AG08395 (cell line): ENCODE measurements around the gene B4GALNT2.
"Not testable (repeated sequence)": the region's sequence is repeated elsewhere in the genome, so short reads cannot be mapped to it uniquely, and the experiment has no call there.

Experiments
- DNase-seq: peaks from one replicate; pipeline ENCODE4 v3.0.0; 2012; ENCODE audit warnings: mixed read lengths, low spot score

B4GALNT2 gene

GRCh38 chr17:49120166-49120565 lies 12.4 kb upstream of the B4GALNT2 start:
- no peak for DNase-seq

- DNase-seq, result no peak
Observed at GRCh38 chr17:49121696-49122292, 10.8 kb upstream of the B4GALNT2 start.

- DNase-seq, result no peak
Observed at GRCh38 chr17:49122566-49122965, 10.0 kb upstream of the B4GALNT2 start.

- DNase-seq, result no peak
Observed at GRCh38 chr17:49123061-49123460, 9.5 kb upstream of the B4GALNT2 start.

GRCh38 chr17:49125449-49125848 lies 7.1 kb upstream of the B4GALNT2 start:
- no peak for DNase-seq

GRCh38 chr17:49126183-49126859 lies 6.2 kb upstream of the B4GALNT2 start:
- not testable (repeated sequence) for DNase-seq

- not testable (repeated sequence) for DNase-seq
Observed at GRCh38 chr17:49129359-49129950, 3.1 kb upstream of the B4GALNT2 start.

- peak; percentile 10 for DNase-seq
Observed at GRCh38 chr17:49130891-49131290, 1.7 kb upstream of the B4GALNT2 start.

GRCh38 chr17:49132317-49132698 lies 261 bp upstream of the B4GALNT2 start:
- DNase-seq, result no peak

- no peak for DNase-seq
Observed at GRCh38 chr17:49136335-49136734, 3.8 kb downstream of the B4GALNT2 start.

- DNase-seq, result not testable (repeated sequence)
Observed at GRCh38 chr17:49145654-49146053, 13.1 kb downstream of the B4GALNT2 start.

- DNase-seq, result peak; percentile 96
Observed at GRCh38 chr17:49146620-49147306, 14.2 kb downstream of the B4GALNT2 start.

GRCh38 chr17:49148171-49148570 lies 15.6 kb downstream of the B4GALNT2 start:
- DNase-seq, result no peak

- no peak for DNase-seq
Observed at GRCh38 chr17:49151996-49152395, 19.4 kb downstream of the B4GALNT2 start.

GRCh38 chr17:49156256-49156655 lies 23.7 kb downstream of the B4GALNT2 start:
- DNase-seq, result no peak

- no peak for DNase-seq
Observed at GRCh38 chr17:49157784-49158183, 25.2 kb downstream of the B4GALNT2 start.

- DNase-seq, result no peak
Observed at GRCh38 chr17:49162866-49163265, 30.3 kb downstream of the B4GALNT2 start.

GRCh38 chr17:49165143-49165542 lies 32.6 kb downstream of the B4GALNT2 start:
- no peak for DNase-seq

GRCh38 chr17:49168706-49169105 lies 36.1 kb downstream of the B4GALNT2 start:
- no peak for DNase-seq

GRCh38 chr17:49170216-49170615 lies 37.6 kb downstream of the B4GALNT2 start:
- DNase-seq, result no peak

- not testable (repeated sequence) for DNase-seq
Observed at GRCh38 chr17:49170711-49171110, 38.1 kb downstream of the B4GALNT2 start.

- not testable (repeated sequence) for DNase-seq
Observed at GRCh38 chr17:49175978-49176377, 43.4 kb downstream of the B4GALNT2 start.

- peak; percentile 87 for DNase-seq
Observed at GRCh38 chr17:49180303-49180702, 47.7 kb downstream of the B4GALNT2 start.
